Frontal cortex (tissue), 4 donors: ENCODE results near the gene RAMAC. TPM values are rescaled to one million over a fixed set of nuclear protein-coding genes. Genes with fewer than 3 reads are reported as not detected.
"Not testable (repeated sequence)": the region's sequence is repeated elsewhere in the genome, so short reads cannot be mapped to it uniquely, and the experiment has no call there.

ENCODE experiments used
- DNase-seq, 2 donors: peaks; one replicate each; pipeline ENCODE4 v3.0.0; 2012; ENCODE audit warnings: low spot score in 2 of 2
- FAIRE-seq: peaks from 2 replicates; lab custom pipeline; 2012; peaks lifted over from hg19 to GRCh38; lab: Jason Lieb, UNC
- total RNA-seq: library from RNA; depleted of rRNA; stranded (reverse); fragments of >200 nt; gene quantifications from one replicate; pipeline ENCODE4 v1.2.3, GENCODE V29; 2014
- donor health status: control.
- donor health status: control.
- donor health status: control.

RAMAC gene
- total RNA-seq, 1 donor from 2014 or later: 46.9 TPM

DNA sequence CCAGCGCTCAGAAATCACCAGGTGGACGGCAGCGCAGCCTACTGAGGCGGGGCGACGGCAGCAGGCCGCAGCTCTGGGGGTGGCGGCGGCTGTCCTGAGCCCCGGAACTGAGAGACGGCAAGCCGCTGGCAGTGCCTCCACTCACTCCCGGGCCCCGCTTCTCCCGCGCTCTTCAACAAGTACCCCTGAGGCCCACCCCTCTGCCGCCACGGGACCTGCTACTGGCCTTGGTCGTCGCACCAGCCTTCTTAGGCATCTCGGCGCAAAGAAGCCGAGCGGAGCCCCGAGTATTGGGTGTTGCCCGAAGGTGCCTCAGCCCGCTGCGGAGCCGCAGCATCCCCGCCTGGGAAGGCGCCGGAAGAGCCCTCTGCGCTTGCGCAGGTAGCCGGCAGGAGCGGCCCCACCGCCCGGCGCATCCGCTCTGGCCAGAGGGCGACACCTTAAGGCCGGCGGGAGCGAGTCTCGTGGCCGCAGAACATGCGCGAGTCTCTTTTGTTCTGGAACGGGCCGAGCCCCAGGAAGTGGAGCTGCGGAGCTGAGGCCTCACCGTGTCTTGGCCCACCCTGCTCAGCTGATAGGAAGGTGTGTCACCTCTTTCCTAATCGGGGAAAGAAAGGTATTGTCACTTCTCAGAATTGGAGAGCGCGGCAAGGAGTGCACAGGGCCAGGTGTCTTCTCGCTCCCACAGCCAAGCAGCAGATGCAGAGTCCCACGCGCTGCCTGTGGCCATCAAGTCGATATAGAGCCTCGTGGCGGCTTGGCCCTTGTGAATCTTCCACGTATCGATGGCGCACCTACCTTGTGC is 25.5 kb downstream of the RAMAC start, which contains the start of gene C15orf40:
Gene C15orf40 (minus strand): TSS at position 369 of the 805 bp plus-strand sequence. CDS start 32 bp downstream, at position 337.
- FAIRE-seq: no peak
- peak; percentile 89 to 90 for DNase-seq

- DNase-seq (no peak), FAIRE-seq (no peak)
Observed at GRCh38 chr15:83012076-83012426, 26.0 kb downstream of the RAMAC start.

DNA sequence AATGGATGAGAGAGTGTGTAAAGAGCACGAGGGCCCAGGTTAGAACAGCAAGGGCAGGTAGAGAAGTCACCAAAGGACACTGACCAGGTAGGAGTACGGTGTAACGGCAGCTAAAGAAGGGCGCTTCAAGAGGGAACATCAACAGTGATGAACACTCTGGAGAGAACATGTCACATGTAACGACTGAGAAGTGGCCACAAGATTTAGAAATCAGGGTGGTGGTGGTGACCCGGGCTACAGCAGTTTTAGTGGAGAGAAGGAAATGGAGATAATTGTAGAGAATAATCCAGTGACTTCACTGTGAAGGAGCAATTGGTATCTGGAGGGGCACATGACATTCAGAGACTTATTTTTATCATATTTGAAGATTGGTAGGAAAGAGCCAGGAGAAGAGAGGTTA is 26.6 kb downstream of the RAMAC start:
- DNase-seq (no peak), FAIRE-seq (no peak)

DNA sequence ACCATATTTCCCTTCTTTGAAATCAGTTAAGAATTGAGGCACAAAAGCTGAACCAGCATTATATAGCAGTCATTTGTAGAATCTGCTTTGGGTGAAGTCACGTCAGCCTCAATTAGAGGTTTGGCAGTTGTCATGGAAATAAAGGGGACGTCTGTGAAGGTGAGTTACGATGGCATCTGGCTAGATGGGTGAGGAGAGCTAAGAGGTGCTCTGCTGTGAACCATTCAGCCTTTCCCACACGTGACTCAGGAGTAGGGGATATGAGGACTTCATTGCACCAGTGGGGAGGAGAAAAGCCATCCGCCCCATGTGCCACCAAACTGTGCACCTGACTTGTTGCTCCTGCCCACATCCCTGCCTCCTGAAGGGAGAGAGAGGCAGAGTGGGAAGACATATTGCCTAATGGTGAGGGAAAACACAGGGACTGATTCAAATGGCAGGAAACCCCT is 28.2 kb downstream of the RAMAC start:
- FAIRE-seq (no peak), DNase-seq (no peak)

- FAIRE-seq: no peak
- no peak for DNase-seq
Observed at GRCh38 chr15:83015361-83015760, 29.4 kb downstream of the RAMAC start.

- no peak for DNase-seq
- no peak for FAIRE-seq
Observed at GRCh38 chr15:83016906-83017305, 30.9 kb downstream of the RAMAC start.

- FAIRE-seq (no peak), DNase-seq (no peak)
Observed at GRCh38 chr15:83018436-83018835, 32.4 kb downstream of the RAMAC start.

GRCh38 chr15:83030021-83030420 is 44.0 kb downstream of the RAMAC start:
- no peak for FAIRE-seq
- no peak for DNase-seq

- DNase-seq, FAIRE-seq: not testable (repeated sequence)
Observed at GRCh38 chr15:83031234-83031633, 45.2 kb downstream of the RAMAC start.

DNA sequence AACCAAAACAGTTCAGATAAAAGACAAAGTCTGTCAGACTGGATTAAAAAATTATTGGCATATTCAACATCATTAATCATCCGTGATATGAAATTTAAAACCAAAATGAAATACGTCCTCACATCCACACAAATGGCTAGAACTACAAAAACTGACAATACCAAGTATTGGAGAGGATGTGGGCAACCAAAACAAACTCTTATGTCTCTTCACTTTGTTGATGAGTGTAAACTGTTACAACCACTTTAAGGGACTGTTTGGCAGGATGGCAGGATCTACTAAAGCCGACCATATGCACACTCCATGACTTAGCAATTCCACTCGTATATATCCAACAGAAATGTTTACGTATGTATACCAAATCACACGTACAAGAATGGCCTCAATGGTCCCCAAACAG is 50.2 kb downstream of the RAMAC start:
- no peak for FAIRE-seq
- no peak for DNase-seq

- FAIRE-seq: peak; percentile 24
- no peak for DNase-seq
Observed at GRCh38 chr15:83039206-83039605, 53.2 kb downstream of the RAMAC start.

Other genes with a start within 250 kb of the RAMAC start
- gene FSD2, start 180.1 kb upstream of the RAMAC start, total RNA-seq: not detected
- 4.9 TPM for gene WHAMM, start 176.6 kb upstream of the RAMAC start, total RNA-seq
- gene HOMER2, start 33.5 kb upstream of the RAMAC start, total RNA-seq: 45.2 TPM
- gene C15orf40, start 25.4 kb downstream of the RAMAC start, total RNA-seq: 10.2 TPM
- gene BTBD1, start 81.0 kb downstream of the RAMAC start, total RNA-seq: 156 TPM
- gene TM6SF1, start 121.4 kb downstream of the RAMAC start, total RNA-seq: 27.7 TPM
- 135 TPM for gene HDGFL3, start 221.6 kb downstream of the RAMAC start, total RNA-seq